Measurements from ENCODE around the gene MMD.

- TF ChIP-seq GATA2 (IDR thresholded peaks at IDR 0.05; ENCODE audit: low read depth, low read length) = no peak
- TF ChIP-seq GATA3 (IDR thresholded peaks at IDR 0.05; ENCODE audit: low read depth, low read length) = no peak
Measured at GRCh38 chr17:55451203-55451641, 29.6 kb upstream of the MMD start.
